Tibial artery (tissue), 4 donors: ENCODE measurements around the gene MSANTD1.

ENCODE experiments used
- DNase-seq, 2 donors: peaks; one replicate each; pipeline ENCODE4 v3.0.0-alpha.2; 2019
- H3K27ac ChIP-seq, 2 donors: fragments of 200-600 bp; sonication (generic) in 1 of 2; 1 replicate in 1 of 2; 2 replicates in 1 of 2; pipeline ENCODE4 v1.5.1; 2018 to 2019; ENCODE audit warnings: mild to moderate bottlenecking in 1 of 2
- H3K27me3 ChIP-seq, 2 donors: fragments of 200-600 bp; sonication (generic) in 1 of 2; one replicate each; pipeline versions ENCODE4 v1.5.1 to v1.6.0; 2016 to 2019
- H3K36me3 ChIP-seq, 3 donors: fragments of 200-600 bp; sonication (generic) in 2 of 3; one replicate each; pipeline ENCODE4 v1.5.1; 2016 to 2019; ENCODE audit warnings: mild to moderate bottlenecking in 2 of 3
- H3K4me1 ChIP-seq, 4 donors: fragments of 200-600 bp; sonication (generic) in 2 of 4; 1 replicate in 3 of 4; 2 replicates in 1 of 4; pipeline ENCODE4 v1.5.1; 2016 to 2019
- H3K4me3 ChIP-seq, 2 donors: fragments of 200-600 bp; sonication (generic) in 1 of 2; 1 replicate in 1 of 2; 2 replicates in 1 of 2; pipeline ENCODE4 v1.5.1; 2018 to 2019; ENCODE audit warnings: mild to moderate bottlenecking in 2 of 2
- H3K9me3 ChIP-seq, 3 donors: fragments of 200-600 bp; sonication (generic) in 1 of 3; one replicate each; pipeline ENCODE4 v1.5.1; 2016 to 2019
- CTCF ChIP-seq, 2 experiments: fragments of 200-600 bp in 1 of 2; fragments of 450-650 bp in 1 of 2; IDR thresholded peaks; one replicate each; pipeline ENCODE4 v1.5.1; 2017 to 2019; ENCODE audit warnings: antibody characterized with exemption in 2 of 2, mild to moderate bottlenecking in 1 of 2, moderate library complexity in 1 of 2
- intact Hi-C: fragments of 100-400 bp; cut with DNase I; formaldehyde crosslinking; loops from one replicate; pipeline ENCODE4 v1.15.0; 2023; ENCODE audit warnings: low total_unique reads

Gene MSANTD1

GRCh38 chr4:3262208-3263052 lies 13.5 kb downstream of the MSANTD1 start:
- Histone ChIP-seq H3K27me3 (no peaks in the 10 kb centered on the region), H3K4me3 (no peak overlapping the region), H3K9me3 (no peaks in the 10 kb centered on the region), H3K36me3 (no peaks in the 10 kb centered on the region), H3K4me1 (no peaks in the 10 kb centered on the region), H3K27ac (no peak overlapping the region)
- no peak for TF ChIP-seq CTCF (IDR thresholded peaks at IDR 0.05)
- intact Hi-C loops, result no loop called here
- DNase-seq, result peak in 1 of 2 donors; percentile 11

GRCh38 chr4:3263053-3263875 lies 14.3 kb downstream of the MSANTD1 start:
- intact Hi-C loops, result no loop called here
- Histone ChIP-seq H3K36me3 (no peaks in the 10 kb centered on the region), H3K9me3 (no peaks in the 10 kb centered on the region), H3K27me3 (no peaks in the 10 kb centered on the region), H3K27ac (no peak overlapping the region), H3K4me1 (no peaks in the 10 kb centered on the region), H3K4me3 (no peak overlapping the region)
- TF ChIP-seq CTCF (IDR thresholded peaks at IDR 0.05), result no peak
- DNase-seq, result peak in 1 of 2 donors; percentile 15

GRCh38 chr4:3263876-3264193 lies 14.9 kb downstream of the MSANTD1 start:
- H3K27ac ChIP-seq, result no peak overlapping the region
- H3K4me3 ChIP-seq, result no peak overlapping the region
- intact Hi-C loops, result no loop called here
- H3K9me3 ChIP-seq, result no peaks in the 10 kb centered on the region
- no peaks in the 10 kb centered on the region for H3K4me1 ChIP-seq
- peak in 1 of 2 donors; percentile 2 for DNase-seq
- no peaks in the 10 kb centered on the region for H3K27me3 ChIP-seq
- no peak for TF ChIP-seq CTCF (IDR thresholded peaks at IDR 0.05)
- no peaks in the 10 kb centered on the region for H3K36me3 ChIP-seq

GRCh38 chr4:3266076-3266475 lies 17.1 kb downstream of the MSANTD1 start:
- TF ChIP-seq CTCF (IDR thresholded peaks at IDR 0.05), result no peak
- Histone ChIP-seq H3K4me3 (no peak overlapping the region), H3K36me3 (no peaks in the 10 kb centered on the region), H3K4me1 (no peaks in the 10 kb centered on the region), H3K27ac (no peak overlapping the region), H3K9me3 (no peaks in the 10 kb centered on the region), H3K27me3 (no peaks in the 10 kb centered on the region)
- intact Hi-C loops, result no loop called here
- DNase-seq, result no peak

- Histone ChIP-seq H3K27ac (no peak overlapping the region), H3K27me3 (no peaks in the 10 kb centered on the region), H3K4me3 (no peak overlapping the region), H3K9me3 (no peaks in the 10 kb centered on the region), H3K4me1 (no peaks in the 10 kb centered on the region), H3K36me3 (no peaks in the 10 kb centered on the region)
- peak in 1 of 2 donors; percentile 12 for DNase-seq
- TF ChIP-seq CTCF (IDR thresholded peaks at IDR 0.05), result no peak
- intact Hi-C loops, result no loop called here
These were observed 18.8 kb downstream of the MSANTD1 start for GRCh38 chr4:3267576-3268394.
